ENCODE measurements around the gene EIF2B2. TPM values are rescaled to one million over a fixed set of nuclear protein-coding genes. Genes with fewer than 3 reads are reported as not detected.

EIF2B2 gene
- total and polyA plus RNA-seq, 7 donors, result 25.2 to 45.5 (median 35.3) TPM

DNA sequence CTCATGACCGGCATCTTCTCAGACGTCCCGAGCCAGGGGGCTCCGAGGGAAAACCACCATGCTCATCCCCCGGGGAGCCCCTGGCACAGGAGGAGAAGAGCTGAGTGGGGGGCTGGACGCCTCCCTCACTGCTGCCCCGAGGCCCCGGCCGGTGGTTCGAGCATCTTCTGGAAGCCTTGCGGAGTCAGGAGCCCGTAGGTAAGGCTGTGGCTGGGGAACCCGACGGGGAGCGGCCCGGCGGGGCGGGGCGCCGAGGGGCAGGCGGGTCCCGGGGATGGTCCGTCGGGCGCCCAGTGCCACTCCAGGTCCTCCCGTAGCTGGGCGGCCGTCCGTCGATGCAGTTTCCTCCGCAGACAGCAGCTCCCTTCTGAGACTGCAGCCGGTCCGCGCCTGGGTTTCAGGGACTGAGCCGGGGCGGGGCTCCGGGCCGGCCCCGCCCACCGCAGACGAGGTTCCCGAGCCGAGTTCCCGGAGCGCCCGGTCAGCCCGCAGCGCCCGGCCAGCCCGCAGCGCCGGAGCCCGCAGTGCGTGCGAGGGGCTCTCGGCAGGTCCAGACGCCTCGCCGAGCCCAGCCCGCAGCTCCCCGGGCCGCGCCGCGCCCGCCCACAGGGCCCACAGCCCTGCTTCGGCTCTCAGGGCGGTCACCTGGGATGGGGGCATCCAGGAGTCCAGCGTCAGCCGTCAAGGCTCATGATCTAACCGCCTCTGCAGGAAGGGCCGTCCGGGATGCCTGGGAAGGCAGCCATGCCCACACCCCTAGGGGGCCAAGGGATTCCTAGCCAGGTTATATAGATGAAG, 47.3 kb upstream of the EIF2B2 start, which contains the start of gene PGF:
TSS of gene PGF (minus strand) at position 369 of the 798 bp plus-strand sequence. CDS start at position 14, 355 bp downstream.
- peak; percentile 83 for DNase-seq
- H3K27me3 ChIP-seq, result peaks cover 0 to 39% (median 0%) of the 10 kb centered on the region in 3 donors
- peak within 1 kb of the TSS; percentile 21 to 52 (median 47) for H3K4me3 ChIP-seq
- intact Hi-C loops (cut with DNase I), result no loop called here
- peak within 1 kb of the TSS in 2 of 4 donors; percentile 29 to 33 for H3K27ac ChIP-seq
- H3K36me3 ChIP-seq, result no peaks in the 10 kb centered on the region
- TF ChIP-seq EP300 (IDR thresholded peaks at IDR 0.05) (no peak), POLR2AphosphoS5 (IDR thresholded peaks at IDR 0.05) (peak in 3 of 4 donors; percentile 56 to 68 (median 60))
- 2 to 7% methylated on average over 73 of the region's 73 CpGs for WGBS, 2 donors
- H3K9me3 ChIP-seq, result no peaks in the 10 kb centered on the region
- H3K4me1 ChIP-seq, result peaks cover 0 to 22% (median 15%) of the 10 kb centered on the region in 4 donors

DNA sequence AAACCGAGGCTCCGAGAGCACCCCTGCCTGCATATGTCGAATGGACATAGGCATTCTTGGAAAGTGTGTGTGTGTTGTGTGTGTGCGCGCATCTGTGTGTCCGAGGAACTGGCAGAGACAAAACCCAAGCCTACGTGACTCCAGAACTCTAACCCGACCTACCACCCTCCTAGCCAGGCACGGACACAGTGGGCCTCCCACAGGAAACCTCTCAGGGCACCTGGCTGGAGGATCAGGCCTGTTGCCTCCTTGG, 46.8 kb upstream of the EIF2B2 start:
- TF ChIP-seq EP300 (IDR thresholded peaks at IDR 0.05), result no peak
- TF ChIP-seq, protein P1, sequence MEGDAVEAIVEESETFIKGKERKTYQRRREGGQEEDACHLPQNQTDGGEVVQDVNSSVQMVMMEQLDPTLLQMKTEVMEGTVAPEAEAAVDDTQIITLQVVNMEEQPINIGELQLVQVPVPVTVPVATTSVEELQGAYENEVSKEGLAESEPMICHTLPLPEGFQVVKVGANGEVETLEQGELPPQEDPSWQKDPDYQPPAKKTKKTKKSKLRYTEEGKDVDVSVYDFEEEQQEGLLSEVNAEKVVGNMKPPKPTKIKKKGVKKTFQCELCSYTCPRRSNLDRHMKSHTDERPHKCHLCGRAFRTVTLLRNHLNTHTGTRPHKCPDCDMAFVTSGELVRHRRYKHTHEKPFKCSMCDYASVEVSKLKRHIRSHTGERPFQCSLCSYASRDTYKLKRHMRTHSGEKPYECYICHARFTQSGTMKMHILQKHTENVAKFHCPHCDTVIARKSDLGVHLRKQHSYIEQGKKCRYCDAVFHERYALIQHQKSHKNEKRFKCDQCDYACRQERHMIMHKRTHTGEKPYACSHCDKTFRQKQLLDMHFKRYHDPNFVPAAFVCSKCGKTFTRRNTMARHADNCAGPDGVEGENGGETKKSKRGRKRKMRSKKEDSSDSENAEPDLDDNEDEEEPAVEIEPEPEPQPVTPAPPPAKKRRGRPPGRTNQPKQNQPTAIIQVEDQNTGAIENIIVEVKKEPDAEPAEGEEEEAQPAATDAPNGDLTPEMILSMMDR (IDR thresholded peaks at IDR 0.05), result no peak
- TF ChIP-seq POLR2A (IDR thresholded peaks at IDR 0.05), result no peak
- no peak for TF ChIP-seq POLR2AphosphoS5 (IDR thresholded peaks at IDR 0.05)
- H3K4me1 ChIP-seq, result peaks cover 0 to 19% (median 15%) of the 10 kb centered on the region in 4 donors
- H3K27me3 ChIP-seq, result peaks cover 0 to 35% (median 0%) of the 10 kb centered on the region in 3 donors
- no peak for DNase-seq
- WGBS, 2 donors, result 78 to 87% methylated on average over 9 of the region's 9 CpGs
- H3K36me3 ChIP-seq, result no peaks in the 10 kb centered on the region
- intact Hi-C loops (cut with DNase I), result no loop called here
- H3K27ac ChIP-seq, result peak overlapping the region in 2 of 4 donors; percentile 24 to 29
- peak overlapping the region in 3 of 4 donors; percentile 47 to 52 (median 47) for H3K4me3 ChIP-seq
- no peaks in the 10 kb centered on the region for H3K9me3 ChIP-seq

DNA sequence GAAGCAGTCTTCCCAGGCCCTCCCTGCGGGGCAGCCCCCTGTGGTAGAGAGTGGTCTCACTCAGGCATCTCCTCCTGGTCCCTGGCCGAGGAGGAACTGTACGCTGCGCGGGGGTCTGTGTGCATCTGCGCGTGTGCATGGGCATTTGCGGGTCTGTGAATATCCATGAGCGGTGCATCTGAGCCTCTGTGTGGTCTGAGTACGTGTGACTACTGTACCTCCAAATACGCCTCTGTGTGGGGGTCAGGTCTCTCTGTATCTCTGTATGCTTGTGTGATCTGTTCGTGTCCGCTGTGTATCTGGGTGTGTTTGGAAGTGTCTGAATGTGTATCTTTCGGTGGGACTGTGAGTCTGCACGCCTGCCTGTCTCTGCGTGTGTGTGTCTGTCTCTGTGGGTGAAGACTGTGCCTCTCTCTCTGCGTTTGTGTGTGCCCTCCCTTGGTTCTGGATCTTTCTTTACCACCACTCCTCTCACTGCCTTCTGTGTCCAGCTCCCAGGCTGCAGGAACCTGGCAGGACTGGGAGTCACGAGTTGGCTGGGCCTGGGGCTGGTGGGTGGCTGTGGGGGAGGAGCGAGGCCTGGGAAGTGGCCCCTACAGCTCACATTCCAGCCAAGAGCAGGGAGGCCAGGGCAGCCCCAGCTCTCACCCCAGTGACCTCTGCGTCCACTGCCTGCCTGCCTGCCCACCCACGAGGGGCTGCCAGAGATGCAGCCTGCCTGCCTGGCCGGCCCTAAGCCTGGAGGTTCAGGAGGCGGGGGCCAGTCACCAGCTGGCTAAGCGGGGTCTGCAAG, 46.2 kb upstream of the EIF2B2 start:
- Histone ChIP-seq H3K4me1 (peaks cover 0 to 17% (median 14%) of the 10 kb centered on the region in 4 donors), H3K36me3 (no peaks in the 10 kb centered on the region), H3K27me3 (peaks cover 0 to 29% (median 0%) of the 10 kb centered on the region in 3 donors), H3K9me3 (no peaks in the 10 kb centered on the region), H3K27ac (no peak overlapping the region), H3K4me3 (no peak overlapping the region)
- WGBS, 2 donors, result 90 to 94% methylated on average over 24 of the region's 24 CpGs
- no peak for DNase-seq
- TF ChIP-seq, protein P1 (IDR thresholded peaks at IDR 0.05), result no peak
- intact Hi-C loops (cut with DNase I), result no loop called here

DNA sequence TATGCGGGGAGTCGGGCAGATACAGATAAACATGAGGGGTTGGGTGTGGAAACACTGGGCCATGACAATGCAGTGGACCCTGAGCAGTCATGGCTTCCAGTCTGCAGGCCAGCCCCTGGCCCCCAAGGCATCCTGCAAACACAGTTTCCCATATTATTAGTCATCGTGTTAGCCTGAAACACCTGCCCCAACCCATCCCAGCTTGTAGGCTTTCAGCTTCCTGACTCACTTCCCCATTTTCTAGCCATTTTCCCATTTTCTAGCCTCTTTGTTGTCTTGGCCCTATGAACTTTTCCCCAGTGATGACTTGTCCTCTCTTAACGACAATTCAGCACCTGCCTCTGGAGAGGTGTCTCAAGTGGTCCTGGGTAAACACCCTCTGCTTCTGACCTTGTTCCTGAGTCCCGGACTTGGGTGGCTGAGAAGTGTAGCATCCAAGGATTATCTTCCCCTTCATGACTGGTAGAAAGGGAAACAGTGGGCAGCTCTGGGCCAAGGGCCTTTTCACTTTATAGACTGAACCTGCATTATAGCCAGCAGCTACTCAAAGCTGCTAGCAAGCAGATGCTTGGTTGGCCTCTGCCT, 43.0 kb upstream of the EIF2B2 start:
- TF ChIP-seq, protein P1 (IDR thresholded peaks at IDR 0.05), result no peak
- TF ChIP-seq POLR2AphosphoS5 (IDR thresholded peaks at IDR 0.05) (no peak), EP300 (IDR thresholded peaks at IDR 0.05) (no peak), POLR2A (IDR thresholded peaks at IDR 0.05) (no peak)
- Histone ChIP-seq H3K36me3 (no peaks in the 10 kb centered on the region), H3K27ac (no peak overlapping the region), H3K27me3 (peaks cover 0 to 1% (median 0%) of the 10 kb centered on the region in 3 donors), H3K4me3 (no peak overlapping the region), H3K4me1 (peaks cover 0 to 12% (median 9%) of the 10 kb centered on the region in 4 donors), H3K9me3 (no peaks in the 10 kb centered on the region)
- intact Hi-C loops (cut with DNase I), result no loop called here
- DNase-seq, result no peak
- 88% methylated on average over 5 of the region's 5 CpGs for WGBS, 2 donors

DNA sequence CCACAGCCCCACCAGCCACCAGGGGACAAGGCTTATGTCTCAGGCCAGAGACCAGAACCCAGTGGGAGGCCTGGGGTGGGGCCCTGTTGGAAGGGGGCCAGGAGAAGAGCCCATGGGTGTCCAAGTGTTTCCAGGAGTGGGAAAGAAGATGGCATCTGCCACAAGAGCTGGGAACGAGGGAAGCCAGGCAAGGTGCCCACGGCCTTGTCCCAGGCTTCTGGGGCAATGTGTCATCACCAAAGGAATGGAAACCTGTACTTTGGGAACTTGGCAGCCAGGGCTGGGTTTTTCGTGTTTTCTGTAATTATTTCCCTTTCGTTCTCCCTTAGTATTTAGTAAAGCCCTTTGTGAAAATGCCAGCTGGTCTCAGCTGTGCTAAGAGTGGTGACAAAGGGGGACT, 42.0 kb upstream of the EIF2B2 start:
- Histone ChIP-seq H3K27me3 (no peaks in the 10 kb centered on the region), H3K27ac (no peak overlapping the region), H3K4me3 (no peak overlapping the region), H3K36me3 (no peaks in the 10 kb centered on the region), H3K9me3 (no peaks in the 10 kb centered on the region), H3K4me1 (peaks cover 0 to 2% (median under 1%) of the 10 kb centered on the region in 4 donors)
- DNase-seq, result no peak
- 87 to 89% methylated on average over 4 of the region's 4 CpGs for WGBS, 2 donors
- intact Hi-C loops (cut with DNase I), result no loop called here
- TF ChIP-seq EP300 (IDR thresholded peaks at IDR 0.05) (no peak), POLR2AphosphoS5 (IDR thresholded peaks at IDR 0.05) (no peak), POLR2A (IDR thresholded peaks at IDR 0.05) (no peak)
- TF ChIP-seq, protein P1 (IDR thresholded peaks at IDR 0.05), result no peak
